ENCODE results near the gene SHISA2.

SHISA2 gene

DNA sequence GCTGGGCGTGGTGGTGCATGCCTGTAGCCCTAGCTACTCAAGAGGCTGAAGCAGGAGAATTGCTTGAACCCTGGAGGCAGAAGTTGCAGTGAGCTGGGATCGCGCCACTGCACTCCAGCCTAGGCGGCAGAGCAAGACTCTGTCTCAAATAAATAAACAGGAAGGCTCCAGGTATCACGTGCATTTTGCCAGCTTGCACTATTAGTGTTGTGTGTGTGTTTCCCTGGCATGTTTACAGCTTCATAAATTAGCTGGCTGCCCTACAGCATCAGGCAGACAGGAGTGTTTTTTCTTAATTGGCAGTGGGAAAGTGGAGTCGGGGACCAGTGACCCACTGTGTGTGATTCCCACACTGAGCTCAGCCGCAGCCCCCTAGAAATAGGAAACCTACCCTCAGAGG is 32.6 kb downstream of the SHISA2 start:
- peak; percentile 65 for DNase-seq

DNA sequence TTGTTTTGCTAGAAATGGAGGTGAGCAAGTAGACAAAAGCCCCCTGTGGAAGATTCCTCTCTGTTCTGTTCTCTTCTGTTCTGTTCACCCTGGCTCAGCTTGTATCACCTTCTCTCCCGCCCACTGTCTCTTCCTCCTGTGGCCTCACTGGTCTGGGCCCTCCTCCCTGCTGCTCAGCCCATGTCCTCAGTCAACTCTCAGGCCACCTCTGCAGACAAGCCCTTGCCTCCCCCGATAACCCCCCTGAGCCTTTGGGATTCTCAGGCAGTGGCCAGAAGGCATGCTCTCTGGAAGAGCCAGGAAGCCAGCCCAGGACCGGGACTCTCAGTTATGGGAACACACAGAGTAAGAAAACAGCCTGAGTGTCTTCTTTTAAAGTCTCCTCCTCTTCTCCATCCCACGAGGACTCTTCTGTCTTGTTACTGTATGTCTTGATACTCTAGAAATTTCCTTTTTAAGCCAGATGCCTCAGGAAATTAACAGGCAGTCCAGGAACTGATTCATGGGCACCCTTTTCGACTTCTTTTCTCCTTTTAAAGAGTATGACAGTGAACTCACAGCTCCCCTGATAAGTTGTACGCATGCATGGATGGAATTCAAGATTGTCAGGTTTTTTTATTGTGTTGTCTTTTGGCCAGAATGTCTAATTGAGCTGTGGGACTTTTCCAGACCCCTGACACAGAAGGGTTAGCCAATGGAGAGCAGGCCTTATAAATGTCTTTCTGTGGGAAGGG is 33.7 kb downstream of the SHISA2 start:
- no peak for DNase-seq

DNA sequence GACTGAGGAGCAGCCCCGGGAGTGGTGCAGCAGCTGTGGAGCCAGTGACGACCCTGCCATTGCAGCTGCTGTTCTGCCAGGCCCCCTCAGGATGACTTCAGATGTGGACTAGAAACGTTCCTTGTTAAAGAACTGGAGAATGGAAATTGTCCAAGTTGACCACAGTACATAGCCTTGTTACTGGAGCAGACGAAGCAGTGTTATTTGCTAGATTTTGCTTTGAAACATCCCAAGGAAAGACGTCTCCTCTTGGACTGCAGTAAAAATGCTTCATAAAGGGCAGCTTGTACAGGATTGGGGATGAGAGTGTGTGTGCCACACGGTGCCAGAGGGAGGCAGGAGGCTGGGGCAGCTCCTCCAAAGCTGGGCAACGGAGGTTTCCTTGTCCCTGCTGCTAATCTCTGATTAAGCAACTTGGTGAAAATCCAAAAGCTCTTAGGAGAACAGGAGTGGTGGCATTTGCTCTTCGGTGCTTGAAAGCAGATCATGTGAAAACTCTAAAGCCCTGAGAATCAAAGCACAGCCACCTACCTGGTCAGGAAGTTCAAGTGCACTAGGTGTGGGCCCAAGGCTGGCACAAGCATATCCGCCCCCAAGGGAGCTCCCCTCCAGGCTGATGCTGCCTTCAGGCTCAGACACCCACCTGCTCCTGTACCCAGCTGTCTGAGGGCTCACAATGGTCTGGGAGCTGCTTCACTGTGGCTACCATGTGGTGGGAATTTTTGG is 34.5 kb downstream of the SHISA2 start:
- no peak for DNase-seq

DNA sequence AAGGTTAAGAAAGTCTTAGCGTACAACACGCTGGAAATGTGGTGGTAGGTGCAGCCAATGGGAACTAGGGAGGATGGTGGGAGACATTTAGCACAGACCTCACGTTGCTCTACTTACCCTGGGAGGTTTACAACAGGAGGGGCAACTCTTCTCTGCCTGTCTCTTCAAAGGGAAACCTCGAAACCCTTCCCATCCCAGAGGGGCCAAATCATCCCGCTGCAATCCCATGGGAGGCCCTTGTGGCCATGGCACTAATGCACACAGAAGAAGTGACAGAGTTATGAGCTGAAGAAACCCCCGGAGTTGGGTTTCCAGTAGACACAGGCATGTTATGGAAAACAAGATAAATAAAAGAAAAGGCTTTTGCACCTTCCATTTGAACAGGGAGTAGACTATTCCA is 35.6 kb downstream of the SHISA2 start:
- no peak for DNase-seq

DNA sequence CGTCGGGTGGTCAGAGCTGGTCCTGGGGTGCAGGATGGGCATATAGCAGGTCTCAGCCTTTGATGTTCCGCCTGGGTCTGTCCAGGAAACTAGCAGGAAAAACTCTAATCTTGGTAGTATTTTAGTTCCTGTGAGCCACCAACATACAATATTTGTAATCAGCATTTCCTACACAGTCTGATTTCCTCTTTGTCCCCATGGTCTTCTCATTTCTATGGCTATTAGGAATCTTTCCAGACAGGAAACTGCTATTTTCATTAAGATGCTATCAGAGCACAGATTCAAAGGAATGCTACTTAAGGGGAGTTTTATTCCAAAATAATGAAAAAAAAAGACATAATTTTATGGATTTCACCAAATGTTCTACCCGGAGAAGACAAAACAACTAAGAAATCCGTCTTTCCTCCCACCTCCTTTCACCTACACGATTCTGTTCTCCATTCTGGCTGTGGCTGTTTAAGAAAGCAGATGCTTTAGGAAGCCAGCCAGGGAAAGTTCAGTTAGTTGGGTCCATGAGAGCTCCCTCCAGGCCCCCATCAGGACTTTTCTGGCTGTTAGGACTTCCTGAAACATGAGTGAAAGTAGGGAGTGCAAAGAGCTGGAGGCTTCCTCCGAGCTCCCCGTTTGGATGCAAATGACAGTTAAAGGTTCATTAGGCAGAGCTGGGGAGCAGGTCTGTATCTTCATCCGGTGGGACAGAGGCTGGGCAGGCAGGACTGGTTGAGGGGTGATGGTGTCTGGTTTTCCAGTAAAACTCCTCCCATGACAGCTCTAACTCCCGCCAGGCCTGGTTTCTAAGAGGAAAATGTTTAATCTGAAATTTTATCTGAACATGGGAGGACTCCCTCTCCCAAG is 36.3 kb downstream of the SHISA2 start:
- peak; percentile 47 for DNase-seq

DNA sequence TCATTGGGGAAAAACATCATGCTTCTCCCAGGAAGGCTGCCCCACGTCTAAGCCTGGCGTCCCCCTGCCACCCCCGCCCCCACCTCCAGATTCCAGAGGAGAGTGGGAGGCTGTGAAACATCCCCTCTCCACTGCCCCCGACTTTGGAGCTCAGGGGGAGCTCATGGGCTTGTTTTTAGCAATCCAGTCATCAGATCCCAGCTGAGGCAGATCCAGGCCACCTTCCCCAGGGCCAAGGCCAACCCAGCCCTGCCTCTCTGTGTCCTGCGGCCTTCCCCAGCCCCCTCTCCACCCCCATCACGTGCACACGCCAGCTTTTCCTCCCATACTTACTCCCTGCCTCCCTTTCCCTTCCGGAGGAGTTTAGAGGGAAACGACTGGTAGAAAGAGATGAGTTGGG is 38.8 kb downstream of the SHISA2 start:
- DNase-seq = peak; percentile 60

DNA sequence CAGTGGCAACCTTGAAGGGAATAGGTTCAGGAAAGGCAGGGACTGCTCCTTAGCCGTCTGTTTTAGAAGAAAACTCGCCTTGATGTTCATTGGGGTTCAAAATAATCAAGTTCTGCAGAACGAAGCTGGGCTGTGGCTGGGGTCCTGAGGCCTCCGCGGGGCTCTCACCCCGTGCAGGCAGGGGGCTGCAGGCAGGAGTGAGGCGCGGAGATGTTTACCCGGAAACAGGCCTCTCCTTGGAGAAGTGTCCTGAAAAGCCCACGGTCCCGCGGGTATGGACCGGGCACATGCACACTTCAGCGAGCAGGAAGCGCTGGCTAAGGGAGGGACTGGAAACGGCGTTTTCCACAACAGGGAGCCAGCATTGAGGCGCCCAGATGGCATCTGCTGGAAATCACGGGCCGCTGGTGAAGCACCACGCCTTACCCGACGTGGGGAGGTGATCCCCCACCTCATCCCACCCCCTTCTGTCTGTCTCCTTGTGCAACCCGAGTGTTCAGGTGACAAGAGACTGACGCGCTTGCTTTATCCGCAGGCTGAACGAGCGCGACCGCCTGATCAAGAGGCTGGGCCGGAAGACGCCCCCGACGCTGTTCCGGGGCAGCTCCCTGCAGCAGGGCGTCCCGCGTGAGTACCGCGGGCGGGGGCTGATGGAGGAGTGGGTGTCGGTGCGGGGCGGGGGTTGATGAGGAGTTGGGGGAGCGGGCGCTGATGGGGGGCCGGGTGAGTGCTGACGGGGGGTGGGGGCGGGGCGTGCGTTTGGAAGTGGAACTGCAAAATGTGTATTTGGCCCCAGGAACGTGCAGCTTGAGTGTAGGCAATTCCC is 39.6 kb downstream of the SHISA2 start:
- peak; percentile 80 for DNase-seq

DNA sequence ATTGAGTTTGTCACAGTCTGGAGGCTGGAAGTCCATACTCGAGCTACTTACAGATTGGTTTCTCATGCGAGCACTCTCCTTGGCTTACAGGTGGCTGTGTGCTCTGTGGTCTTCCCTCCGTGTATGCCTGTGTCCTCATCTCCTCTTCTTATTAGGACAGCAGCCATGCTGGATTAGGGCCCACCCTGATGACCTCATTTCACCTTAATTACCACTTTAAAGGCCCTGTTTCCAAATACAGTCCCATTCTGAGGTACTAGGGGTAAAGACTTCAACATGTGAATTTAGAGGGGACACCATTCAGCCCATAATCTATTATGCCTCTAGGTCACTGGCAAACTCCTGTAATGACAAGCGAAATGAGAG is 40.6 kb downstream of the SHISA2 start:
- DNase-seq = no peak

DNA sequence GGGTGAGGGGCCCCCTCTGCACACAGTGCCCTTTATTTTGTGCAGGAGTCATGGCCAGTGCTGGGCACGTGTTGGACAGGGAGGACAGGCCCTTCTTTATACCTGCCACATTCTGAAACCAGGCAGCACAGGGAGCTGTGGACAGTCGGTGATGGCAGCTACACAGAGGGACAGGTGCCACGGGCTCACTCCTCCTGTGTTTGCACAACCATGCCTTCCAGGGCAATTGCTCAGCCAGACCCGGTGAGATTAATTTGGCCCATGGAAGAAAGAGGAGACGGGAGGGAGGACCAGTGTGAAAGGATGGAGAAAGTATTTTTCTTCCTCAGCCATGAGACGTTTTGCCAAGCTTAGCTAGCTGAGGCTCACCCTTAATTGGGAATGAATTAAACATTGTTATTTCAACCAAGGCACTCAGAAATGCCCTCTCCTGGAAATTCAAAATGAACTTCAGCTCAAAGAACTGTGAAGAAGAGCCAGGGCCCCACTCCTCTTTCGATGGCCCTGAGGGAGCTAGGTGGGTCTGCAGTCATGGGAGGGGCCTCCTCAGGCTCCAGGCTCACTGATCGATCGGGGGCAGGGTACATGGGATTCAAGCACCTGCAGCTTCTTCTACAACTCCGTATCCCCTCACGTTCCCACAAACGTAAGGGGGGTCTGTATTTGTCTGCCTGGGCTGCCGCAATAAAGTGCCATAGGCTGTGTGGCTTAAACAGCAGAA is 41.2 kb downstream of the SHISA2 start:
- DNase-seq = no peak

DNA sequence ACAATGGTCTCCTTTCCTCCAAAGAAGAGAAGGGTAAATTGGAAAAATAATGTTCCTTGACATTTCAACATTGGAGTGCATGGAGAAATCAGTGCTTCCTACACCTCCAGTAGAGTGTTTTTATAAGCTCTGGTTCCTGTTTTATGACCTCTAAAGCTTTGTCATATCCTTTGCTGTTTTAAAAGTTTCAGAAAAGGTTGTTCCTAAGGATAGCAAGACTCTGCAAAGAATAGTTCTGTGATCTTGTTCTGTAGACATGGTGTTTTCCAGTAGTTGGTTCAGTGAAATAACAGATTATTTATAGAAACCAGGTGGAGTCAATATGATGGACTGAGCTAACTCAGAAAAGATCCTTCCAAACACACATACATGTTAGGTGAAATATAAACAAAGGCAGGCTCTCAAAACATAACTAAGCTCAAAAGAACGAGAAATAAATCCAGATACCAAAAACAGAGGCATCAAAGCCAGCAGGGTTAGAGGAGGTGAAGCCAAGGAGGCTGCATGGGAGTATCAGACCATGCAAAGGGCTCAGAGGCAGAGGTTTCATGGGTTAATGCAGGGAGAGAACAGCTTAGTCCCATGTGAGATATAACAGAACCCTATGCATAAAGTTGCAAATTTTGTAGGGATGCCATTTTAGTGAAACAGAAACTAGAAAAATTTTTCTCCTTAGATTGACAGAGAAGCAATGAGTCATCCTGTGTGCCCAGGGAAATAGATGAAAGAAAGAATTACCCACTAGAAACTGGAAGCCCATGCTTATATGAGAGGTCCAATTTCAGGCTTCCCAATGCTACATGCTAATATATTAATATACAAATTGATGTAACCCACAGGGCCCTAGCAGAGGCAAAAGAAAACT is 44.3 kb downstream of the SHISA2 start:
- no peak for DNase-seq

Data from right kidney (tissue), 1 donor.